ENCODE data around the gene RSPH1.

Gene RSPH1

GRCh38 chr21:42532466-42533181 lies 36.6 kb upstream of the RSPH1 start:
- peak in 1 of 2 donors; percentile 39 for DNase-seq (ENCODE audit: low read depth in 2 of 2)
- TF ChIP-seq CTCF (IDR thresholded peaks at IDR 0.05; ENCODE audit: low read depth, low read length), result no peak
- H3K4me3 ChIP-seq (replicated peaks in 1 of 2; ENCODE audit: low read depth in 2 of 2, low read length in 2 of 2), result no peak overlapping the region

DNA sequence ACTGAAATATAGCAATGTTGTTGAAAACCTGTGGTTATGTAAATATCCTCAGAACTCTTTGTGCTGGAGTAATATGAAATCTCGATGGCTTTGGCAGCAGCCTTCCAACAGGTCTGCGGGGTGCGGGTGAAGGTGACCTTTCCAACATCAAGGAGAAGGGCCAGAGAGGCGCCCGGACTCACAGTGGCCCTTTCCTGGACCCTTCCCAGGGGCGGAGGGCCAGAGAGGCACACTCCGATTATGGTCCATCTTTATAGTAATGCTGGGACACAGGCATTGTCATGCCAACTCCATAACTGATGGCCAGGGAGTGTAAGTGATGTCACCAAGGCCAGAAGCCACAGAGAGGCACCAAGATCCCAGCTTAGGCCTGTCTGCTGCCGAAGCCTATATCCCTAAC lies 35.7 kb upstream of the RSPH1 start:
- TF ChIP-seq CTCF (IDR thresholded peaks at IDR 0.05; ENCODE audit: low read depth, low read length), result no peak
- DNase-seq (ENCODE audit: low read depth in 2 of 2), result no peak

DNA sequence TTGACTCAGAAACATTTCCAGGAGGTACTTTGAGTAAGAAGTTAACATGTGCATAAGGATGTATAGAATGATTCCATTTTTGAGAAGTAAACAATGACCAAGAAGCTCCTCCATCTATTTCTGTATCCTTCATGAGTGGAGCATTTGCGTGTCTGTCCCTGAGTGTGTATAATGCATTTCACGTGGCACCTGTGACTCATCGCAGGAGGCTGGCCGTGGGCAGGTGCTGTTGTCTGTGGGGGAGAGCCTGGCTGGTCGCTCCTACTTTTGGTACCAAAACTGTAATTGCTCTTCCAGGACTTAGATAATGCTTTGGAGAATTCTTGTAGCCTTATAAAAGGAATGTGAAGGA lies 34.1 kb upstream of the RSPH1 start:
- DNase-seq (ENCODE audit: low read depth in 2 of 2), result no peak
- TF ChIP-seq CTCF (IDR thresholded peaks at IDR 0.05; ENCODE audit: low read depth, low read length), result no peak
- H3K4me3 ChIP-seq (replicated peaks in 1 of 2; ENCODE audit: low read depth in 2 of 2, low read length in 2 of 2), result no peak overlapping the region

More for the DNA sequence above, 35.7 kb upstream of the RSPH1 start:
- no peak overlapping the region for H3K4me3 ChIP-seq (replicated peaks in 1 of 2; ENCODE audit: low read depth in 2 of 2, low read length in 2 of 2)

GRCh38 chr21:42527489-42528158 lies 31.6 kb upstream of the RSPH1 start:
- DNase-seq (ENCODE audit: low read depth in 2 of 2), result no peak
- TF ChIP-seq CTCF (IDR thresholded peaks at IDR 0.05; ENCODE audit: low read depth, low read length), result no peak
- no peak overlapping the region for H3K4me3 ChIP-seq (replicated peaks in 1 of 2; ENCODE audit: low read depth in 2 of 2, low read length in 2 of 2)

- TF ChIP-seq CTCF (IDR thresholded peaks at IDR 0.05; ENCODE audit: low read depth, low read length), result no peak
- no peak overlapping the region for H3K4me3 ChIP-seq (replicated peaks in 1 of 2; ENCODE audit: low read depth in 2 of 2, low read length in 2 of 2)
- no peak for DNase-seq (ENCODE audit: low read depth in 2 of 2)
Measured at GRCh38 chr21:42527127-42527488, 31.1 kb upstream of the RSPH1 start.

GRCh38 chr21:42526379-42526727 lies 30.3 kb upstream of the RSPH1 start:
- TF ChIP-seq CTCF (IDR thresholded peaks at IDR 0.05; ENCODE audit: low read depth, low read length), result no peak
- no peak for DNase-seq (ENCODE audit: low read depth in 2 of 2)
- no peak overlapping the region for H3K4me3 ChIP-seq (replicated peaks in 1 of 2; ENCODE audit: low read depth in 2 of 2, low read length in 2 of 2)
